GM19463 (cell line): Measurements from ENCODE around the gene FSTL4.
A peak's percentile ranks its signal among the peaks of the same experiment; 100 is the strongest.
"Not testable (repeated sequence)": the region's sequence is repeated elsewhere in the genome, so short reads cannot be mapped to it uniquely, and the experiment has no call there.

ENCODE experiments used
- ATAC-seq: cut with Tn5 transposase; IDR thresholded peaks from one replicate; pipeline ENCODE4 v1.9.1; 2021; ENCODE audit warnings: mild to moderate bottlenecking, moderate library complexity; ENCODE audit not compliant: unreplicated experiment

Gene FSTL4

GRCh38 chr5:133559960-133560359, 52.4 kb downstream of the FSTL4 start:
- no peak for ATAC-seq

GRCh38 chr5:133556551-133556950, 55.8 kb downstream of the FSTL4 start:
- ATAC-seq: no peak

- ATAC-seq: no peak
These were observed 58.1 kb downstream of the FSTL4 start for GRCh38 chr5:133554279-133554678.

GRCh38 chr5:133552925-133553525, 59.3 kb downstream of the FSTL4 start:
- ATAC-seq: peak; percentile 51

- ATAC-seq: no peak
These were observed 65.8 kb downstream of the FSTL4 start for GRCh38 chr5:133546500-133546899.

- ATAC-seq: no peak
These were observed 68.0 kb downstream of the FSTL4 start for GRCh38 chr5:133544346-133544745.

GRCh38 chr5:133539818-133540217, 72.5 kb downstream of the FSTL4 start:
- ATAC-seq: no peak

- no peak for ATAC-seq
These were observed 73.6 kb downstream of the FSTL4 start for GRCh38 chr5:133538718-133539117.

- ATAC-seq: not testable (repeated sequence)
These were observed 77.0 kb downstream of the FSTL4 start for GRCh38 chr5:133535241-133535929.

GRCh38 chr5:133534566-133534965, 77.8 kb downstream of the FSTL4 start:
- no peak for ATAC-seq

GRCh38 chr5:133533541-133533940, 78.8 kb downstream of the FSTL4 start:
- no peak for ATAC-seq

- ATAC-seq: no peak
These were observed 80.7 kb downstream of the FSTL4 start for GRCh38 chr5:133531594-133531993.

GRCh38 chr5:133531178-133531577, 81.2 kb downstream of the FSTL4 start:
- ATAC-seq: peak; percentile 88

GRCh38 chr5:133530270-133530669, 82.1 kb downstream of the FSTL4 start:
- no peak for ATAC-seq

- ATAC-seq: no peak
These were observed 83.5 kb downstream of the FSTL4 start for GRCh38 chr5:133528841-133529240.

- no peak for ATAC-seq
These were observed 85.0 kb downstream of the FSTL4 start for GRCh38 chr5:133527311-133527710.

GRCh38 chr5:133526368-133526767, 86.0 kb downstream of the FSTL4 start:
- no peak for ATAC-seq

- ATAC-seq: no peak
These were observed 87.2 kb downstream of the FSTL4 start for GRCh38 chr5:133525126-133525525.

- ATAC-seq: no peak
These were observed 87.7 kb downstream of the FSTL4 start for GRCh38 chr5:133524666-133525065.

GRCh38 chr5:133523961-133524586, 88.3 kb downstream of the FSTL4 start:
- ATAC-seq: no peak

GRCh38 chr5:133523013-133523658, 89.2 kb downstream of the FSTL4 start:
- ATAC-seq: no peak

GRCh38 chr5:133521801-133522200, 90.5 kb downstream of the FSTL4 start:
- ATAC-seq: no peak
